ENCODE measurements around the gene UNC5CL. TPM values are rescaled to one million over a fixed set of nuclear protein-coding genes. Genes with fewer than 3 reads are reported as not detected.

Gene UNC5CL
- polyA plus RNA-seq, 1 donor (not counting 4 experiments of a cell fraction or from before 2014, with no cell fraction given) = 0.34 TPM

- Histone ChIP-seq H3K4me2 (ENCODE audit: control insufficient read depth, extremely low read depth, insufficient read depth, low read depth, low read length) (no peak within 1 kb of the TSS), H4K20me1 (ENCODE audit: control insufficient read depth, extremely low read depth, insufficient read depth, low read length) (no peaks in the 10 kb centered on the region), H3K4me1 (ENCODE audit: control insufficient read depth, extremely low read depth, insufficient read depth, low read length) (peaks cover 14% of the 10 kb centered on the region), H3K27me3 (ENCODE audit: control insufficient read depth, extremely low read depth, insufficient read depth, low read length) (no peaks in the 10 kb centered on the region), H3K36me3 (ENCODE audit: control insufficient read depth in 2 of 2, extremely low read depth in 1 of 2, insufficient read depth in 2 of 2, low read length in 2 of 2) (no peaks in the 10 kb centered on the region), H3K9me3 (ENCODE audit: control insufficient read depth, low read depth, low read length) (no peaks in the 10 kb centered on the region), H3K9me1 (ENCODE audit: control insufficient read depth, extremely low read depth, insufficient read depth, low read length) (no peaks in the 10 kb centered on the region), H3K9ac (ENCODE audit: control insufficient read depth, extremely low read depth, insufficient read depth, low read length) (no peak within 1 kb of the TSS), H2AFZ (ENCODE audit: control insufficient read depth, low read length) (no peak within 1 kb of the TSS), H3K4me3 (ENCODE audit: control insufficient read depth in 2 of 3, extremely low read depth in 1 of 3, insufficient read depth in 2 of 3, low read depth in 1 of 3, low read length in 3 of 3) (no peak within 1 kb of the TSS), H3K79me2 (ENCODE audit: control insufficient read depth, insufficient read depth, low read length) (no peaks in the 10 kb centered on the region), H3K27ac (ENCODE audit: control insufficient read depth, insufficient read depth, low read length) (no peak within 1 kb of the TSS)
- dilution Hi-C loops (cut with MboI; ENCODE audit: extremely low pct_ligation_motif_present, low sequenced_read_pairs) = no loop called here
- no peak for TF ChIP-seq CTCF (optimal IDR thresholded peaks at IDR 0.05 in 1 of 3, IDR thresholded peaks at IDR 0.05 in 1 of 3, conservative IDR thresholded peaks at IDR 0.05 in 1 of 3; ENCODE audit: extremely low read depth in 1 of 3, insufficient read depth in 2 of 3, low read length in 3 of 3)
- TF ChIP-seq EZH2 (IDR thresholded peaks at IDR 0.05; ENCODE audit: low read length) = no peak
- DNase-seq (ENCODE audit: low read depth, low spot score) = no peak
- FAIRE-seq = no peak
These were observed 14.0 kb upstream of the UNC5CL start, which contains the start of gene APOBEC2 for GRCh38 chr6:41053041-41053440. Gene APOBEC2, plus strand, starts transcription at chr6:41053202. Its CDS starts 146 bp downstream, at chr6:41053348.

GRCh38 chr6:41051873-41052272 is 12.9 kb upstream of the UNC5CL start:
- Histone ChIP-seq H3K27ac (ENCODE audit: control insufficient read depth, insufficient read depth, low read length) (no peak overlapping the region), H3K4me2 (ENCODE audit: control insufficient read depth, extremely low read depth, insufficient read depth, low read depth, low read length) (no peak overlapping the region), H3K79me2 (ENCODE audit: control insufficient read depth, insufficient read depth, low read length) (no peaks in the 10 kb centered on the region), H3K9me1 (ENCODE audit: control insufficient read depth, extremely low read depth, insufficient read depth, low read length) (no peaks in the 10 kb centered on the region), H3K4me1 (ENCODE audit: control insufficient read depth, extremely low read depth, insufficient read depth, low read length) (peaks cover 14% of the 10 kb centered on the region), H2AFZ (ENCODE audit: control insufficient read depth, low read length) (no peak overlapping the region), H3K4me3 (ENCODE audit: control insufficient read depth in 2 of 3, extremely low read depth in 1 of 3, insufficient read depth in 2 of 3, low read depth in 1 of 3, low read length in 3 of 3) (no peak overlapping the region), H3K36me3 (ENCODE audit: control insufficient read depth in 2 of 2, extremely low read depth in 1 of 2, insufficient read depth in 2 of 2, low read length in 2 of 2) (no peaks in the 10 kb centered on the region), H3K9me3 (ENCODE audit: control insufficient read depth, low read depth, low read length) (no peaks in the 10 kb centered on the region), H3K9ac (ENCODE audit: control insufficient read depth, extremely low read depth, insufficient read depth, low read length) (no peak overlapping the region), H4K20me1 (ENCODE audit: control insufficient read depth, extremely low read depth, insufficient read depth, low read length) (no peaks in the 10 kb centered on the region), H3K27me3 (ENCODE audit: control insufficient read depth, extremely low read depth, insufficient read depth, low read length) (no peaks in the 10 kb centered on the region)
- DNase-seq (ENCODE audit: low read depth, low spot score) (no peak), FAIRE-seq (no peak)
- TF ChIP-seq CTCF (optimal IDR thresholded peaks at IDR 0.05 in 1 of 3, IDR thresholded peaks at IDR 0.05 in 1 of 3, conservative IDR thresholded peaks at IDR 0.05 in 1 of 3; ENCODE audit: extremely low read depth in 1 of 3, insufficient read depth in 2 of 3, low read length in 3 of 3) = no peak
- no peak for TF ChIP-seq EZH2 (IDR thresholded peaks at IDR 0.05; ENCODE audit: low read length)
- dilution Hi-C loops (cut with MboI; ENCODE audit: extremely low pct_ligation_motif_present, low sequenced_read_pairs) = no loop called here

Data from keratinocyte (primary cell).